OCI-LY7 (cell line): Measurements from ENCODE around the gene C10orf95. TPM values are rescaled to one million over a fixed set of nuclear protein-coding genes. Genes with fewer than 3 reads are reported as not detected.
A peak's percentile ranks its signal among the peaks of the same experiment; 100 is the strongest.

Experiments
- BruUV-seq: library from RNA; stranded (reverse); fragments of 400-500 nt; replicated peaks from 2 replicates; lab custom pipeline; 2021; lab: Mats Ljungman, UMichigan
- CTCF ChIA-PET: fragments of 300-600 bp; sonication (Branson Sonifier 250); formaldehyde crosslinking; loops from one replicate; lab custom pipeline; 2022; ENCODE audit warnings: antibody characterized with exemption; ENCODE audit not compliant: unreplicated experiment; lab: Charles Lee
- POLR2A ChIA-PET: fragments of 300-600 bp; sonication (Branson Sonifier 250); formaldehyde crosslinking; loops from one replicate; lab custom pipeline; 2022; ENCODE audit warnings: antibody characterized with exemption; lab: Charles Lee
- DNase-seq: peaks from one replicate; pipeline ENCODE4 v3.0.0-alpha.2; 2015; ENCODE audit warnings: low spot score
- H2AFZ ChIP-seq: fragments of 200-600 bp; sonication (generic), shearing (Covaris generic); 2 replicates; pipeline ENCODE4 v1.6.1; 2014; ENCODE audit warnings: mild to moderate bottlenecking, antibody characterized with exemption, low read length, moderate library complexity
- H3K27ac ChIP-seq: fragments of 200-600 bp; sonication (generic); 2 replicates; pipeline ENCODE4 v1.5.1; 2014; ENCODE audit warnings: mixed run types, low read depth, mild to moderate bottlenecking, moderate library complexity, low read length, inconsistent platforms; ENCODE audit not compliant: poor library complexity, severe bottlenecking
- H3K36me3 ChIP-seq: fragments of 200-600 bp; sonication (generic); 2 replicates; pipeline ENCODE4 v1.6.1; 2014; ENCODE audit warnings: mild to moderate bottlenecking, antibody characterized with exemption, low read length, moderate library complexity, mixed read lengths; ENCODE audit not compliant: insufficient read depth
- H3K4me1 ChIP-seq: fragments of 200-600 bp; sonication (generic); 2 replicates; pipeline ENCODE4 v1.5.1; 2014; ENCODE audit warnings: mild to moderate bottlenecking, low read length; ENCODE audit not compliant: insufficient read depth, poor library complexity, severe bottlenecking
- H3K4me2 ChIP-seq: fragments of 200-600 bp; sonication (generic); 2 replicates; pipeline ENCODE4 v1.6.1; 2014; ENCODE audit warnings: mild to moderate bottlenecking, low read length
- H3K4me3 ChIP-seq: fragments of 200-600 bp; sonication (generic); 2 replicates; pipeline ENCODE4 v1.5.1; 2014; ENCODE audit warnings: mild to moderate bottlenecking, low read depth, low read length; ENCODE audit not compliant: poor library complexity, severe bottlenecking
- H3K79me2 ChIP-seq: fragments of 200-600 bp; sonication (generic); 2 replicates; pipeline ENCODE4 v1.6.1; 2016; ENCODE audit warnings: low read depth, mild to moderate bottlenecking, low read length, moderate library complexity, mixed read lengths; ENCODE audit not compliant: insufficient read depth
- H3K9me2 ChIP-seq: fragments of 200-600 bp; sonication (generic); 2 replicates; pipeline ENCODE4 v1.6.1; 2016; ENCODE audit warnings: mild to moderate bottlenecking, low read length, mixed read lengths; ENCODE audit not compliant: insufficient read depth
- H3K9me3 ChIP-seq: fragments of 200-600 bp; sonication (generic); 2 replicates; pipeline ENCODE4 v1.6.1; 2014; ENCODE audit warnings: mild to moderate bottlenecking, mixed run types, low read length, mixed read lengths
- H4K20me1 ChIP-seq: fragments of 200-600 bp; sonication (generic); 2 replicates; pipeline ENCODE4 v1.6.1; 2014; ENCODE audit warnings: mild to moderate bottlenecking, antibody characterized with exemption, low read length, moderate library complexity, mixed read lengths; ENCODE audit not compliant: insufficient read depth
- EZH2phosphoT487 ChIP-seq: fragments of 200-600 bp; sonication (generic); IDR thresholded peaks from 2 replicates; pipeline ENCODE4 v1.6.1; 2018; ENCODE audit warnings: low read depth, borderline replicate concordance, mild to moderate bottlenecking, mixed run types, antibody characterized with exemption, low read length, moderate library complexity, mixed read lengths
- intact Hi-C: fragments of 100-400 bp; cut with micrococcal nuclease; formaldehyde crosslinking; loops from one replicate; pipeline ENCODE4 v1.10.0; 2022; ENCODE audit not compliant: unreplicated experiment
- total RNA-seq, 2 experiments: library from RNA; depleted of rRNA in 1 of 2; stranded (reverse); fragments of >200 nt in 1 of 2; shearing (Covaris generic) in 1 of 2; gene quantifications; 2 replicates each; pipeline ENCODE4 v1.2.3, GENCODE V29; 2014 to 2022
- TF ChIP-seq, protein P1 (sequence below): fragments of 200-600 bp; sonication (generic); conservative IDR thresholded peaks from 2 replicates; pipeline ENCODE4 v1.5.1; 2014; ENCODE audit warnings: mild to moderate bottlenecking, antibody characterized with exemption, low read length, moderate library complexity, mixed read lengths

C10orf95 gene
- total RNA-seq, 2 experiments from 2014 or later = 0.67 to 3.3 TPM

DNA sequence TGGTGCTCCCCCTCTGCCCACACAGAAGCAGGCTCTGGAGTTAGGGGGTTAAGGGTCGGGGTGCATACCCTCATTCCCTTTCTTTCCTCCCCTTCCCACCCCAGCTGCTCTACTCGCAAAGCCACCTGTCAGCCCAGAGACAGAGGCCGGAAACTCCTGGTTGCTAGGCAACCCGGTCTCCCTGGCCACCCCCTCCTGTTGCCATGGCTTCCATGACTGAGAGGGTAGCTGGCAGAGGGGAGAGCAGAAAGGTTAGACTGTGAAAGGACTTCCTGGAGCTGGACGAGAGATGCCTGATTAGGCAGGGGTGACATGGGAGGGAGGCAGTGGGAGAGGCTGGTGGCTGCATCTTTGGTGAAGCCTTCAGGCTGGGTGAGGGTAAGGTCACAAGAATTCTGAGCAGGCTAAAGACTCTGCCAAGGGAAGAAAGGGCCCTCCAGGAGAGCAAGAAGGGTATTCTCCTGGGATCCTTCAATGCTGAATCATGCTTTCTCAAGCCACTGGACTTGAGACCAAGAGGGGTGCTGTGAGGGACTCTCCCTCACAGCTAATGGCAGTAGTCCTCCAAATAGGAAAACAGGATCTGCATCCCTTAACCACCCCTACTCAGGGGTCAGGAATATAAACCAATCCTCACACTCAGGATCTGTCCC is 38.2 kb downstream of the C10orf95 start:
- peak overlapping the region; percentile 53 for H3K4me2 ChIP-seq
- intact Hi-C loops = no loop called here
- TF ChIP-seq, protein P1, sequence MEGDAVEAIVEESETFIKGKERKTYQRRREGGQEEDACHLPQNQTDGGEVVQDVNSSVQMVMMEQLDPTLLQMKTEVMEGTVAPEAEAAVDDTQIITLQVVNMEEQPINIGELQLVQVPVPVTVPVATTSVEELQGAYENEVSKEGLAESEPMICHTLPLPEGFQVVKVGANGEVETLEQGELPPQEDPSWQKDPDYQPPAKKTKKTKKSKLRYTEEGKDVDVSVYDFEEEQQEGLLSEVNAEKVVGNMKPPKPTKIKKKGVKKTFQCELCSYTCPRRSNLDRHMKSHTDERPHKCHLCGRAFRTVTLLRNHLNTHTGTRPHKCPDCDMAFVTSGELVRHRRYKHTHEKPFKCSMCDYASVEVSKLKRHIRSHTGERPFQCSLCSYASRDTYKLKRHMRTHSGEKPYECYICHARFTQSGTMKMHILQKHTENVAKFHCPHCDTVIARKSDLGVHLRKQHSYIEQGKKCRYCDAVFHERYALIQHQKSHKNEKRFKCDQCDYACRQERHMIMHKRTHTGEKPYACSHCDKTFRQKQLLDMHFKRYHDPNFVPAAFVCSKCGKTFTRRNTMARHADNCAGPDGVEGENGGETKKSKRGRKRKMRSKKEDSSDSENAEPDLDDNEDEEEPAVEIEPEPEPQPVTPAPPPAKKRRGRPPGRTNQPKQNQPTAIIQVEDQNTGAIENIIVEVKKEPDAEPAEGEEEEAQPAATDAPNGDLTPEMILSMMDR = no peak
- TF ChIP-seq EZH2phosphoT487 = no peak
- H3K9me3 ChIP-seq = no peaks in the 10 kb centered on the region
- peaks cover 27% of the 10 kb centered on the region for H3K4me1 ChIP-seq
- H2AFZ ChIP-seq = no peak overlapping the region
- H3K36me3 ChIP-seq = no peaks in the 10 kb centered on the region
- no peaks in the 10 kb centered on the region for H3K79me2 ChIP-seq
- peak; percentile 84 for DNase-seq
- peaks cover 5% of the 10 kb centered on the region; the same call in 1 of the 2 replicates for H4K20me1 ChIP-seq
- no peak overlapping the region for H3K27ac ChIP-seq
- no TSS peak for BruUV-seq
- H3K9me2 ChIP-seq = no peaks in the 10 kb centered on the region
- ChIA-PET POLR2A (interaction anchor here (0.7 to 1.0 kb wide), 2 partner anchors 20 to 37 kb away, joined by 3 read pairs; no protein-coding TSS in a partner anchor), CTCF (no interaction called here)
- no peak overlapping the region for H3K4me3 ChIP-seq

- CTCF ChIA-PET = no interaction called here
- Histone ChIP-seq H3K9me2 (no peaks in the 10 kb centered on the region), H4K20me1 (peaks cover 5% of the 10 kb centered on the region; the same call in 1 of the 2 replicates), H3K36me3 (no peaks in the 10 kb centered on the region), H3K79me2 (no peaks in the 10 kb centered on the region), H3K9me3 (no peaks in the 10 kb centered on the region), H3K4me1 (peaks cover 18% of the 10 kb centered on the region), H3K27ac (no peak overlapping the region), H2AFZ (no peak overlapping the region), H3K4me2 (peak overlapping the region; percentile 53; the same call in 1 of the 2 replicates), H3K4me3 (no peak overlapping the region)
- intact Hi-C loops = no loop called here
- POLR2A ChIA-PET = no interaction called here
- TF ChIP-seq EZH2phosphoT487 = no peak
- no TSS peak for BruUV-seq
- DNase-seq = no peak
Observed at GRCh38 chr10:102412293-102412692, 39.0 kb downstream of the C10orf95 start.

GRCh38 chr10:102411341-102412255 is 39.7 kb downstream of the C10orf95 start:
- POLR2A ChIA-PET = no interaction called here
- intact Hi-C loops = no loop called here
- H2AFZ ChIP-seq = no peak overlapping the region
- H3K9me3 ChIP-seq = no peaks in the 10 kb centered on the region
- no peak overlapping the region for H3K4me2 ChIP-seq
- peaks cover 15% of the 10 kb centered on the region for H3K4me1 ChIP-seq
- no peak overlapping the region for H3K27ac ChIP-seq
- no peak for DNase-seq
- H3K36me3 ChIP-seq = no peaks in the 10 kb centered on the region
- H4K20me1 ChIP-seq = peaks cover 5% of the 10 kb centered on the region; the same call in 1 of the 2 replicates
- no peaks in the 10 kb centered on the region for H3K9me2 ChIP-seq
- TF ChIP-seq, protein P1 = no peak
- H3K4me3 ChIP-seq = no peak overlapping the region
- no TSS peak for BruUV-seq
- CTCF ChIA-PET = no interaction called here
- no peaks in the 10 kb centered on the region for H3K79me2 ChIP-seq
